ENCODE measurements around the gene WWC2. TPM values are rescaled to one million over a fixed set of nuclear protein-coding genes. Genes with fewer than 3 reads are reported as not detected.

The WWC2 gene
- total RNA-seq, 4 donors from 2014 or later: 28.2 to 38.5 (median 37.0) TPM

DNA sequence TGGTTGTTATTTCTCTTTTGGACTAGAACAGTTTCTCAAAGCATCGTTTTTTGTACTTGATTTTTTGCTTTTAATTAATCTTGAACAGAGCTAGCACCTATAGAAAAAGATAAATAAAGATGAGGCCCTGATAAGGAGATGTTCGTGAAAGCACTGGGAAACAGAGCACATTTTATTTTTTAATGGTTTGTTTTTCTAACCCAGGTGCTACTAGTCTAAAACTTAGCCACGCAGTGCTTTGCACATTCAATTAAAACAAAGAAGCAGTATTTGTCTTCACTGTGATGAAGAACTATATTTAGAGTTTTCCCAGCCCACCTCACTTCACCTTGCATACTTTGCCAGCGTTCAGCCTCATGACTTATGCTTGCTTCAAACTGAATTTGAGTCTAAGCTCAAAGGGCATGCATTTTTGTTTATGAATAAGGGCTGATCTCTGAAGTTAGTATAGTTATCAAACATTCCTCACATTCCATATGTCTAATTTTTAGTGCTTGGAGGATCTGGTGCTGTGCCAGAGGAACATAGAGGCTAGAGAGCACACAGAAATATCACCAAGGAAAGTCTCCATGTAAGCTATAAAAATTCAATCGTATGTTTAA is 76.7 kb downstream of the WWC2 start:
- Histone ChIP-seq H3K9me3 (no peaks in the 10 kb centered on the region), H3K36me3 (no peaks in the 10 kb centered on the region), H3K4me1 (peaks cover 25 to 47% (median 38%) of the 10 kb centered on the region in 4 donors), H3K27me3 (no peaks in the 10 kb centered on the region), H3K4me3 (no peak overlapping the region), H3K27ac (replicated peaks in 1 of 4) (no peak overlapping the region)
- TF ChIP-seq POLR2AphosphoS5 (IDR thresholded peaks at IDR 0.05) (no peak), EP300 (IDR thresholded peaks at IDR 0.05) (no peak), POLR2A (IDR thresholded peaks at IDR 0.05; ENCODE audit: low read depth) (no peak)
- TF ChIP-seq, protein P1, sequence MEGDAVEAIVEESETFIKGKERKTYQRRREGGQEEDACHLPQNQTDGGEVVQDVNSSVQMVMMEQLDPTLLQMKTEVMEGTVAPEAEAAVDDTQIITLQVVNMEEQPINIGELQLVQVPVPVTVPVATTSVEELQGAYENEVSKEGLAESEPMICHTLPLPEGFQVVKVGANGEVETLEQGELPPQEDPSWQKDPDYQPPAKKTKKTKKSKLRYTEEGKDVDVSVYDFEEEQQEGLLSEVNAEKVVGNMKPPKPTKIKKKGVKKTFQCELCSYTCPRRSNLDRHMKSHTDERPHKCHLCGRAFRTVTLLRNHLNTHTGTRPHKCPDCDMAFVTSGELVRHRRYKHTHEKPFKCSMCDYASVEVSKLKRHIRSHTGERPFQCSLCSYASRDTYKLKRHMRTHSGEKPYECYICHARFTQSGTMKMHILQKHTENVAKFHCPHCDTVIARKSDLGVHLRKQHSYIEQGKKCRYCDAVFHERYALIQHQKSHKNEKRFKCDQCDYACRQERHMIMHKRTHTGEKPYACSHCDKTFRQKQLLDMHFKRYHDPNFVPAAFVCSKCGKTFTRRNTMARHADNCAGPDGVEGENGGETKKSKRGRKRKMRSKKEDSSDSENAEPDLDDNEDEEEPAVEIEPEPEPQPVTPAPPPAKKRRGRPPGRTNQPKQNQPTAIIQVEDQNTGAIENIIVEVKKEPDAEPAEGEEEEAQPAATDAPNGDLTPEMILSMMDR (IDR thresholded peaks at IDR 0.05): no peak
- no peak for DNase-seq (ENCODE audit: extremely low spot score)
- WGBS: 52% methylated on average over 5 of the region's 5 CpGs
- intact Hi-C loops (cut with DNase I): loop anchor here (10.0 kb wide), 1 partner anchor 71 kb away; no protein-coding TSS in a partner anchor

DNA sequence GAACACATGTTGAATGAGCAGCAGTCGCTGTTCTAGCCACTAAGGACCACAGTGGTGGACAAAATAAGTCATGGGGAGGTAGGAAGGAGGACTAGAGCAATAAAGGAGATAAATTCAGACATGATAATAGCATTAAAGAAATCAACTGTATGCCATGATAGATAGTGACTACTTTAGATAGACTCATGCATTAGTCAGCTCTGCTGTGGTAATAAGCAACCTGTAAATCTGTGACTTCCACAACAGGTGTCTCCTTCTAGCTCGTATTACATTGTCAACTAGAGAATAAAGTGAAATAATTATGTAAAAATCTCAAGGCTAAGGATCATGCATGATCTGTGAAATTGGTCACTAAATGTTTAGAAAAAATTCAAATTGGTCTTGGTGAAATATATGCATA is 77.9 kb downstream of the WWC2 start:
- WGBS: 85% methylated on average over 2 of the region's 2 CpGs
- H3K4me1 ChIP-seq: peaks cover 23 to 44% (median 36%) of the 10 kb centered on the region in 4 donors
- H3K36me3 ChIP-seq: no peaks in the 10 kb centered on the region
- intact Hi-C loops (cut with DNase I): loop anchor here (10.0 kb wide), 1 partner anchor 72 kb away; no protein-coding TSS in a partner anchor
- no peak overlapping the region for H3K4me3 ChIP-seq
- H3K27ac ChIP-seq (replicated peaks in 1 of 4): no peak overlapping the region
- DNase-seq (ENCODE audit: extremely low spot score): no peak
- H3K9me3 ChIP-seq: no peaks in the 10 kb centered on the region
- TF ChIP-seq POLR2A (IDR thresholded peaks at IDR 0.05; ENCODE audit: low read depth) (no peak), EP300 (IDR thresholded peaks at IDR 0.05) (no peak), POLR2AphosphoS5 (IDR thresholded peaks at IDR 0.05) (no peak)
- TF ChIP-seq, protein P1 (IDR thresholded peaks at IDR 0.05): no peak
- no peaks in the 10 kb centered on the region for H3K27me3 ChIP-seq

DNA sequence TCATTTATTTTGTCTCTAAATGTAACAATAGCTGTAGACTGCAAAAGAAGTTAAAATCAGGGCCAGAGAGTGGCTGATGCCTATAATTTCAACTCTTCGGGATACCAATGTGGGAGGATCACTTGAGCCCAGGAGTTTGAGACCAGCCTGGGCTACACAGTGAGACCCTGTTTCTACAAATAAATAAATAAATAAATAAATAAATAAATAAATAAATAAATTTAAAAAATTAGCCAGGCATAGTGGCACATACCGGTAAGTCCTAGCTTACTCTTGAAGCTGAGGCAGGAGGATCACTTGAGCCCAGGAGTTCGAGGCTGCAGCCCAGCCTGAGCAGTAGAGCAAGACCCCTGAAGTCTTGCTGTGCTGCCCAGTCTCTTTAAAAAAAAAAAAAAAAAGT is 79.1 kb downstream of the WWC2 start:
- TF ChIP-seq POLR2AphosphoS5 (IDR thresholded peaks at IDR 0.05): no peak
- TF ChIP-seq POLR2A (IDR thresholded peaks at IDR 0.05; ENCODE audit: low read depth): no peak
- TF ChIP-seq EP300 (IDR thresholded peaks at IDR 0.05): no peak
- TF ChIP-seq, protein P1 (IDR thresholded peaks at IDR 0.05): no peak
- no peaks in the 10 kb centered on the region for H3K9me3 ChIP-seq
- intact Hi-C loops (cut with DNase I): loop anchor here (10.0 kb wide), 1 partner anchor 73 kb away; no protein-coding TSS in a partner anchor
- no peaks in the 10 kb centered on the region for H3K36me3 ChIP-seq
- 32% methylated on average over 3 of the region's 3 CpGs for WGBS
- no peak for DNase-seq (ENCODE audit: extremely low spot score)
- H3K4me1 ChIP-seq: peaks cover 15 to 42% (median 37%) of the 10 kb centered on the region in 4 donors
- H3K4me3 ChIP-seq: no peak overlapping the region
- H3K27ac ChIP-seq (replicated peaks in 1 of 4): no peak overlapping the region
- H3K27me3 ChIP-seq: no peaks in the 10 kb centered on the region

DNA sequence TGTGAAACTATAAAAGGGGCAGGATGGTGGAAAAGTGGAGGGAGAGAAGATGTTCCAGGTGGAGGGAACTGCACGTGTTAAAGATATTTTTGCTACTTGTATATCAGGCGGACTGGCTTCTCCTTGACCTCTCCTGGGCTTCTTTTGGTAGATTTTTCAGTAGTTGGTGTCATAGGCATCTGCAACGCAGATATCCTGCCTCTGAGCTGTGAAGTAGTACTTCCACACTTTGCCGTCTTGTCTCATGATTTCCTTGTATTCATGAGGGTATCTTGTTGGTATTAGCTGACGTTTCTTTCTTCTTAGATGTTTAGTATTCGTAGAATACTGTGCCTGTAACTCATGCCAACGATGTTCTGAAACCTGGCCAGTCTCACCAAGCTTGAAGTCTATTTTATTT is 81.0 kb downstream of the WWC2 start:
- no peak for DNase-seq (ENCODE audit: extremely low spot score)
- H3K27ac ChIP-seq (replicated peaks in 1 of 4): no peak overlapping the region
- intact Hi-C loops (cut with DNase I): no loop called here
- WGBS: 92% methylated on average over 7 of the region's 7 CpGs
- TF ChIP-seq, protein P1 (IDR thresholded peaks at IDR 0.05): no peak
- TF ChIP-seq EP300 (IDR thresholded peaks at IDR 0.05) (no peak), POLR2AphosphoS5 (IDR thresholded peaks at IDR 0.05) (no peak)
- no peak overlapping the region for H3K4me3 ChIP-seq
- no peaks in the 10 kb centered on the region for H3K36me3 ChIP-seq
- H3K4me1 ChIP-seq: peaks cover 10 to 28% (median 27%) of the 10 kb centered on the region in 4 donors
- no peaks in the 10 kb centered on the region for H3K27me3 ChIP-seq
- H3K9me3 ChIP-seq: no peaks in the 10 kb centered on the region

DNA sequence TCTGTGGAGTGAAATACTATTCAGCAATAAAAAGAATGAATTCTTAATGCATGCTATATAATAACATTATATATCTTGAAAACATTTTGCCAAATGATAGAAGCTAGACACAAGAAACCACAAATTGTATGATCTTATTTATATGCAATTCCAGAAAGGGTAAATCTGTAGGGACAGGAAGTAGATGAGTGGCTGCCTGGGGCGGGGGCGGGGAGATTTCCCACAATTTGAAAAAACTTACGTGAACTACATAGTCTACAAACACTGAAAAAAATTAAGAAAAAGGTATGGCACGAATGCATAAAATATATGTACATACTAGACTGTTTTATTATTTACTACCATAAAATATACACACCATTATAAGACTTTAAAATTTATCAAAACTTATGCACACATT is 81.6 kb downstream of the WWC2 start:
- WGBS: 97% methylated on average over 4 of the region's 4 CpGs
- no peaks in the 10 kb centered on the region for H3K27me3 ChIP-seq
- TF ChIP-seq POLR2A (IDR thresholded peaks at IDR 0.05; ENCODE audit: low read depth) (no peak), EP300 (IDR thresholded peaks at IDR 0.05) (no peak), POLR2AphosphoS5 (IDR thresholded peaks at IDR 0.05) (no peak)
- TF ChIP-seq, protein P1 (IDR thresholded peaks at IDR 0.05): no peak
- intact Hi-C loops (cut with DNase I): no loop called here
- H3K4me1 ChIP-seq: peaks cover 15 to 23% (median 21%) of the 10 kb centered on the region in 4 donors
- H3K9me3 ChIP-seq: no peaks in the 10 kb centered on the region
- no peaks in the 10 kb centered on the region for H3K36me3 ChIP-seq
- no peak overlapping the region for H3K4me3 ChIP-seq
- no peak overlapping the region for H3K27ac ChIP-seq (replicated peaks in 1 of 4)
- DNase-seq (ENCODE audit: extremely low spot score): no peak

All from esophagus muscularis mucosa (tissue), 4 donors.